ENCODE results near the gene PTPRN2.

DNA sequence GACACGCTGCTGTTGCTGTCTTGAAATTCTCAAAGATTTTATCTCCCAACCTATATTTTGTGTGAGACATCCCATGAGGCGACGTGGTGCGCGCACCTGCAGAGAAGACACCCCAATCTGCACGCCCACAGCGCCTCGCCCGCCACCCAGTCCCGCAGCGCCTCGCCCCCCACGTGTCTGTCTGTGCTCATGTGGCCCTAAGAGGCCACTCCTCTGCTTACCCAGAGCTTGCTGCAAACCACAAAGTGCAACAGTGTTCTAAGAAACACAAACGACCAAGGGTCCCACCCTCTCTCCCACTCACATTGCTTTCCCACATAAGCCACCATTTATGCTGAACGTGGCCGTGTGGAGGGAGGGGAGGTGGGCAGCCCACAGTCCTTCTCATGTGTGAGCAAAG is 287.2 kb downstream of the PTPRN2 start:
- TF ChIP-seq CHD2 (IDR thresholded peaks at IDR 0.05; ENCODE audit: low read length, partially characterized antibody) (no peak), RFX5 (IDR thresholded peaks at IDR 0.05; ENCODE audit: low read length) (no peak), TAF1 (IDR thresholded peaks at IDR 0.05; ENCODE audit: borderline replicate concordance, low read depth, low read length) (no peak), POLR2AphosphoS5 (IDR thresholded peaks at IDR 0.05; ENCODE audit: low read depth, low read length) (no peak), SIN3A (IDR thresholded peaks at IDR 0.05; ENCODE audit: borderline replicate concordance, low read depth, low read length) (no peak), SMC3 (IDR thresholded peaks at IDR 0.05; ENCODE audit: low read depth, low read length) (no peak)
- TF ChIP-seq, protein P1, sequence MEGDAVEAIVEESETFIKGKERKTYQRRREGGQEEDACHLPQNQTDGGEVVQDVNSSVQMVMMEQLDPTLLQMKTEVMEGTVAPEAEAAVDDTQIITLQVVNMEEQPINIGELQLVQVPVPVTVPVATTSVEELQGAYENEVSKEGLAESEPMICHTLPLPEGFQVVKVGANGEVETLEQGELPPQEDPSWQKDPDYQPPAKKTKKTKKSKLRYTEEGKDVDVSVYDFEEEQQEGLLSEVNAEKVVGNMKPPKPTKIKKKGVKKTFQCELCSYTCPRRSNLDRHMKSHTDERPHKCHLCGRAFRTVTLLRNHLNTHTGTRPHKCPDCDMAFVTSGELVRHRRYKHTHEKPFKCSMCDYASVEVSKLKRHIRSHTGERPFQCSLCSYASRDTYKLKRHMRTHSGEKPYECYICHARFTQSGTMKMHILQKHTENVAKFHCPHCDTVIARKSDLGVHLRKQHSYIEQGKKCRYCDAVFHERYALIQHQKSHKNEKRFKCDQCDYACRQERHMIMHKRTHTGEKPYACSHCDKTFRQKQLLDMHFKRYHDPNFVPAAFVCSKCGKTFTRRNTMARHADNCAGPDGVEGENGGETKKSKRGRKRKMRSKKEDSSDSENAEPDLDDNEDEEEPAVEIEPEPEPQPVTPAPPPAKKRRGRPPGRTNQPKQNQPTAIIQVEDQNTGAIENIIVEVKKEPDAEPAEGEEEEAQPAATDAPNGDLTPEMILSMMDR (IDR thresholded peaks at IDR 0.05): no peak
